Natural killer cell treated with Interleukin-12 subunit alpha and Interleukin-12 subunit beta and Interleukin-15 and Interleukin-18, amount 100 ng/mL, for 72 hours (primary cell): ENCODE data around the gene CCRL2. TPM values are rescaled to one million over a fixed set of nuclear protein-coding genes. Genes with fewer than 3 reads are reported as not detected.
"Not testable (repeated sequence)": the region's sequence is repeated elsewhere in the genome, so short reads cannot be mapped to it uniquely, and the experiment has no call there.

Experiments used
- ATAC-seq, 2 donors: fragments of 150-1000 bp; cut with Tn5 transposase in 1 of 2; sonication (Bioruptor Pico), chemical (Tn5 transposase) in 1 of 2; 2 replicates each; pipeline ENCODE4 v1.10.0; 2021
- DNase-seq: peaks from one replicate; pipeline ENCODE4 v3.0.0; 2022; ENCODE audit warnings: low spot score
- H3K27ac Mint-ChIP-seq, 2 donors: 1 replicate in 1 of 2; 2 replicates in 1 of 2; pipeline ENCODE4 v1.8.0; 2022; ENCODE audit warnings: mixed read lengths in 2 of 2, mild to moderate bottlenecking in 1 of 2, moderate library complexity in 1 of 2
- H3K27me3 Mint-ChIP-seq, 2 donors: 1 replicate in 1 of 2; 2 replicates in 1 of 2; pipeline ENCODE4 v1.8.0; 2022; ENCODE audit warnings: mixed read lengths in 2 of 2
- H3K36me3 Mint-ChIP-seq: one replicate; pipeline ENCODE4 v1.8.0; 2022; ENCODE audit warnings: mixed read lengths
- H3K4me1 Mint-ChIP-seq, 2 donors: 1 replicate in 1 of 2; 2 replicates in 1 of 2; pipeline ENCODE4 v1.8.0; 2022; ENCODE audit warnings: low read depth in 2 of 2, mixed read lengths in 2 of 2, mild to moderate bottlenecking in 1 of 2
- H3K4me3 Mint-ChIP-seq: one replicate; pipeline ENCODE4 v1.8.0; 2022; ENCODE audit warnings: mixed read lengths
- H3K9me3 Mint-ChIP-seq: 2 replicates; pipeline ENCODE4 v1.8.0; 2022; ENCODE audit warnings: mixed read lengths
- total RNA-seq, 2 donors: library from RNA; stranded (reverse); gene quantifications; one replicate each; pipeline ENCODE4 v1.2.3, GENCODE V29; 2022

Gene CCRL2
- total RNA-seq, 2 donors from 2014 or later: 4.0 to 6.2 TPM

DNA sequence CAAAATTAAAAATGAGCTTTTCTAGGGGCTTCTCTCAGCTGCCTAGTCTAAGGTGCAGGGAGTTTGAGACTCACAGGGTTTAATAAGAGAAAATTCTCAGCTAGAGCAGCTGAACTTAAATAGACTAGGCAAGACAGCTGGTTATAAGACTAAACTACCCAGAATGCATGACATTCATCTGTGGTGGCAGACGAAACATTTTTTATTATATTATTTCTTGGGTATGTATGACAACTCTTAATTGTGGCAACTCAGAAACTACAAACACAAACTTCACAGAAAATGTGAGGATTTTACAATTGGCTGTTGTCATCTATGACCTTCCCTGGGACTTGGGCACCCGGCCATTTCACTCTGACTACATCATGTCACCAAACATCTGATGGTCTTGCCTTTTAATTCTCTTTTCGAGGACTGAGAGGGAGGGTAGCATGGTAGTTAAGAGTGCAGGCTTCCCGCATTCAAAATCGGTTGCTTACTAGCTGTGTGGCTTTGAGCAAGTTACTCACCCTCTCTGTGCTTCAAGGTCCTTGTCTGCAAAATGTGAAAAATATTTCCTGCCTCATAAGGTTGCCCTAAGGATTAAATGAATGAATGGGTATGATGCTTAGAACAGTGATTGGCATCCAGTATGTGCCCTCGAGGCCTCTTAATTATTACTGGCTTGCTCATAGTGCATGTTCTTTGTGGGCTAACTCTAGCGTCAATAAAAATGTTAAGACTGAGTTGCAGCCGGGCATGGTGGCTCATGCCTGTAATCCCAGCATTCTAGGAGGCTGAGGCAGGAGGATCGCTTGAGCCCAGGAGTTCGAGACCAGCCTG is 35.3 kb upstream of the CCRL2 start:
- Mint-ChIP-seq H3K27me3 (no peaks in the 10 kb centered on the region), H3K4me3 (peak overlapping the region; percentile 83), H3K27ac (peak overlapping the region; percentile 93 to 94), H3K9me3 (no peaks in the 10 kb centered on the region), H3K4me1 (peaks cover 71 to 91% of the 10 kb centered on the region in 2 donors), H3K36me3 (peaks cover 12% of the 10 kb centered on the region)
- DNase-seq (no peak), ATAC-seq (no peak)

DNA sequence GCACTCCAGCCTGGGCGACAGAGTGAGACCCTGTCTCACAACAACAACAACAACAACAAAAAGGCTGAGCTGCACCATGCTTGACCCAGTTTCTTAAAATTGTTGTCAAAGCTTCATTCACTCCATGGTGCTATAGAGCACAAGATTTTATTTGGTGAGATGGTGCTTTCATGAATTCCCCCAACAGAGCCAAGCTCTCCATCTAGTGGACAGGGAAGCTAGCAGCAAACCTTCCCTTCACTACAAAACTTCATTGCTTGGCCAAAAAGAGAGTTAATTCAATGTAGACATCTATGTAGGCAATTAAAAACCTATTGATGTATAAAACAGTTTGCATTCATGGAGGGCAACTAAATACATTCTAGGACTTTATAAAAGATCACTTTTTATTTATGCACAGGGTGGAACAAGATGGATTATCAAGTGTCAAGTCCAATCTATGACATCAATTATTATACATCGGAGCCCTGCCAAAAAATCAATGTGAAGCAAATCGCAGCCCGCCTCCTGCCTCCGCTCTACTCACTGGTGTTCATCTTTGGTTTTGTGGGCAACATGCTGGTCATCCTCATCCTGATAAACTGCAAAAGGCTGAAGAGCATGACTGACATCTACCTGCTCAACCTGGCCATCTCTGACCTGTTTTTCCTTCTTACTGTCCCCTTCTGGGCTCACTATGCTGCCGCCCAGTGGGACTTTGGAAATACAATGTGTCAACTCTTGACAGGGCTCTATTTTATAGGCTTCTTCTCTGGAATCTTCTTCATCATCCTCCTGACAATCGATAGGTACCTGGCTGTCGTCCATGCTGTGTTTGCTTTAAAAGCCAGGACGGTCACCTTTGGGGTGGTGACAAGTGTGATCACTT is 34.3 kb upstream of the CCRL2 start:
- ATAC-seq: no peak
- H3K36me3 Mint-ChIP-seq: peaks cover 12% of the 10 kb centered on the region
- peaks cover 75 to 96% of the 10 kb centered on the region in 2 donors for H3K4me1 Mint-ChIP-seq
- no peaks in the 10 kb centered on the region for H3K9me3 Mint-ChIP-seq
- peak overlapping the region; percentile 83 for H3K4me3 Mint-ChIP-seq
- H3K27me3 Mint-ChIP-seq: no peaks in the 10 kb centered on the region
- H3K27ac Mint-ChIP-seq: peak overlapping the region; percentile 93 to 94
- DNase-seq: no peak

DNA sequence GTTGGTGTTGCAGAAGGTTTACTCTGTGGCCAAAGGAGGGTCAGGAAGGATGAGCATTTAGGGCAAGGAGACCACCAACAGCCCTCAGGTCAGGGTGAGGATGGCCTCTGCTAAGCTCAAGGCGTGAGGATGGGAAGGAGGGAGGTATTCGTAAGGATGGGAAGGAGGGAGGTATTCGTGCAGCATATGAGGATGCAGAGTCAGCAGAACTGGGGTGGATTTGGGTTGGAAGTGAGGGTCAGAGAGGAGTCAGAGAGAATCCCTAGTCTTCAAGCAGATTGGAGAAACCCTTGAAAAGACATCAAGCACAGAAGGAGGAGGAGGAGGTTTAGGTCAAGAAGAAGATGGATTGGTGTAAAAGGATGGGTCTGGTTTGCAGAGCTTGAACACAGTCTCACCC is 32.3 kb upstream of the CCRL2 start:
- peaks cover 60 to 83% of the 10 kb centered on the region in 2 donors for H3K4me1 Mint-ChIP-seq
- H3K4me3 Mint-ChIP-seq: peak overlapping the region; percentile 87
- peak overlapping the region; percentile 93 to 94 for H3K27ac Mint-ChIP-seq
- no peaks in the 10 kb centered on the region for H3K27me3 Mint-ChIP-seq
- DNase-seq: no peak
- peaks cover 18% of the 10 kb centered on the region for H3K36me3 Mint-ChIP-seq
- ATAC-seq: no peak
- no peaks in the 10 kb centered on the region for H3K9me3 Mint-ChIP-seq

DNA sequence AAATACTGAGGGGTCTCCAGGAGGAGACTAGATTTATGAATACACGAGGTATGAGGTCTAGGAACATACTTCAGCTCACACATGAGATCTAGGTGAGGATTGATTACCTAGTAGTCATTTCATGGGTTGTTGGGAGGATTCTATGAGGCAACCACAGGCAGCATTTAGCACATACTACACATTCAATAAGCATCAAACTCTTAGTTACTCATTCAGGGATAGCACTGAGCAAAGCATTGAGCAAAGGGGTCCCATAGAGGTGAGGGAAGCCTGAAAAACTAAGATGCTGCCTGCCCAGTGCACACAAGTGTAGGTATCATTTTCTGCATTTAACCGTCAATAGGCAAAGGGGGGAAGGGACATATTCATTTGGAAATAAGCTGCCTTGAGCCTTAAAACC is 31.8 kb upstream of the CCRL2 start:
- peak overlapping the region; percentile 87 for H3K4me3 Mint-ChIP-seq
- ATAC-seq (peak; percentile 84 to 90), DNase-seq (no peak)
- peaks cover 18% of the 10 kb centered on the region for H3K36me3 Mint-ChIP-seq
- H3K27ac Mint-ChIP-seq: peak overlapping the region; percentile 93 to 94
- H3K27me3 Mint-ChIP-seq: no peaks in the 10 kb centered on the region
- H3K9me3 Mint-ChIP-seq: no peaks in the 10 kb centered on the region
- peaks cover 59 to 82% of the 10 kb centered on the region in 2 donors for H3K4me1 Mint-ChIP-seq

DNA sequence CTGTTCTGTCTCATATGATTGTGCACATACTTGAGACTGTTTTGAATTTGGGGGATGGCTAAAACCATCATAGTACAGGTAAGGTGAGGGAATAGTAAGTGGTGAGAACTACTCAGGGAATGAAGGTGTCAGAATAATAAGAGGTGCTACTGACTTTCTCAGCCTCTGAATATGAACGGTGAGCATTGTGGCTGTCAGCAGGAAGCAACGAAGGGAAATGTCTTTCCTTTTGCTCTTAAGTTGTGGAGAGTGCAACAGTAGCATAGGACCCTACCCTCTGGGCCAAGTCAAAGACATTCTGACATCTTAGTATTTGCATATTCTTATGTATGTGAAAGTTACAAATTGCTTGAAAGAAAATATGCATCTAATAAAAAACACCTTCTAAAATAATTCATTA is 31.2 kb upstream of the CCRL2 start:
- Mint-ChIP-seq H3K27ac (peak overlapping the region; percentile 93 to 94), H3K4me3 (peak overlapping the region; percentile 87), H3K9me3 (no peaks in the 10 kb centered on the region), H3K36me3 (peaks cover 18% of the 10 kb centered on the region), H3K4me1 (peaks cover 62 to 82% of the 10 kb centered on the region in 2 donors), H3K27me3 (no peaks in the 10 kb centered on the region)
- ATAC-seq (peak in 1 of 2 donors; percentile 1), DNase-seq (no peak)

DNA sequence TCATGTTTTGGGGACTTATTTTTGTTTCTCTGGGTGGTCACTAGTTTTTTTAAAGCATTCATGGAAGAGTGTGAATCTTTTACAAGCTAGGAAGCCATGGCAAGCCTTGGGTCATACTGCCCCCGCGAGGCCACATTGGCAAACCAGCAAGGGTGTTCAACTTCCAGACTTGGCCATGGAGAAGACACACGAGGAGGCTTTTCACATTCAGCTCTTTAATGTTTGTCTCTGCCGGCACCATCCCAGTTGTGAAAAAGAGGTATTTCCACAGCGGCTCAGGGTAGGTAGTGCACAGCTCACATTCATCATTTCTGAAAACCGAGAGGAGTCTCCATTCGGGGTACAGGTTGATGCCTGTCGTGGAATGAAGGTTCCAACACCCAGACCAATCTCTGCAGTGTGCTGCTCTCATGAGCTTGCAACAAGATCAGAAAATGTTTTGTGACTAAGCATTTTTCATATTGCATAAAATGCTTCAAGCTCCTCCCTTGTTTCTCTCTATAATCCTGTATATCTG is 28.6 kb upstream of the CCRL2 start:
- Mint-ChIP-seq H3K4me3 (peak overlapping the region; percentile 35), H3K27ac (peak overlapping the region; percentile 27 to 34), H3K9me3 (no peaks in the 10 kb centered on the region), H3K36me3 (peaks cover 11% of the 10 kb centered on the region), H3K4me1 (peaks cover 52 to 67% of the 10 kb centered on the region in 2 donors), H3K27me3 (no peaks in the 10 kb centered on the region)
- DNase-seq (no peak), ATAC-seq (no peak)

DNA sequence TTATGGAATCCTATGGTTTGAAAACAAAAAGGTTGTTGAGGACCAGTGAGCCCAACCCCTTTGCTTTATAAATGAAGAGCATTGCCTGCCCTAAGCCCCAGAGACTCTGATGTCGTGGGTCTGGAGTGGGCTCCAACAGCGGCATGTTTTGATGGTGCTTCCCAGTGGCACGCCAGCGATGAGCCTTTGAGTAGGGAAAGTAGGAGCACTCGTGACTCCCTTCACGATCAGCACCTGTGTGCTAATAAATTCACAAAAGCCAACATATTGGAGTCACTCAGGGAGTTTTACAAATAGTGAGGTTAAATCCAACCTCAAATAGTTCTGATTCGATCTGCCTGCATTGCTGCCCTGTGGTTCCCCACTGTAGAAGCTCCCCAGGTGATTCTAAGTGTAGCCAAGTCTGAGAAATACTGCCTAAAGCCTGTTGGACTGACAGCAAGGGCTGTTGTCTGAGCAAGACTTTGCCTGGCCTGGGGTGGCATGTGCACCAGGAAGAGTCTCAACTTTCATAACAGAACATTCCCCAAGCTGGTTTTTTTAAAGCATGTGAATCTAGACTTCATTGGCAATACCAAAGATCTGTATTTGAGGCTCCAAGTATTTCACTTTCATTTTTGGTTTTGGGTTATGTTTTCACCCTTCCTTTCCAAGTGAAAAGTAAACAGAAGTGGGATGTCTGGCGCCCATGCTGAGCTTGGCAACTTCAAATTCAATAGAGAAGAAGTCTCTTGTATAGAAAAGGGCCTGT is 26.4 kb upstream of the CCRL2 start:
- ATAC-seq: peak; percentile 47 to 50
- peak overlapping the region; percentile 21 to 85 for H3K27ac Mint-ChIP-seq
- no peaks in the 10 kb centered on the region for H3K9me3 Mint-ChIP-seq
- H3K4me1 Mint-ChIP-seq: peaks cover 44 to 58% of the 10 kb centered on the region in 2 donors
- H3K4me3 Mint-ChIP-seq: peak overlapping the region; percentile 57
- DNase-seq: no peak
- no peaks in the 10 kb centered on the region for H3K27me3 Mint-ChIP-seq
- H3K36me3 Mint-ChIP-seq: peaks cover 6% of the 10 kb centered on the region

DNA sequence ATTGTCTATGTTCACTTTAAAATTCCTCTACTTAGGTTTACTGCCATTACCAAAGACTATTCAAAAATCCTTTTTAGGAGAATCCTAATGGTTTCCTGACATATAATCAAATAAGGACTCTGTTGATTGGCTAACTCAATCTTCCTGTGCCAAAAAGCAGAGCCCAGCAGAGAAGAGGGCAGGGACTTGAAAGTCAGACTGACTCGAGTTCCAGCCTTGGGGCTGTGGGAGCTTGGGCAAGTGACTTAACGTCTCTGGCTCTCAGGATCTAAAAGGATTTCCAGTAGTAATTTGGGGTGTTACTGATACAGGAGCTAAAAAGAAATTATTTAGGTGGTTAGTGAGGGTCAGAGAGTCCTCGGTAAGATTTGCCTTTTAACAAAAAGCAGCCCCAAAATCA is 25.4 kb upstream of the CCRL2 start:
- DNase-seq (no peak), ATAC-seq (no peak)
- H3K27ac Mint-ChIP-seq: no peak overlapping the region
- H3K4me1 Mint-ChIP-seq: peaks cover 43 to 54% of the 10 kb centered on the region in 2 donors
- peaks cover 0 to 3% of the 10 kb centered on the region in 2 donors for H3K27me3 Mint-ChIP-seq
- no peak overlapping the region for H3K4me3 Mint-ChIP-seq
- H3K9me3 Mint-ChIP-seq: no peaks in the 10 kb centered on the region
- peaks cover 6% of the 10 kb centered on the region for H3K36me3 Mint-ChIP-seq

DNA sequence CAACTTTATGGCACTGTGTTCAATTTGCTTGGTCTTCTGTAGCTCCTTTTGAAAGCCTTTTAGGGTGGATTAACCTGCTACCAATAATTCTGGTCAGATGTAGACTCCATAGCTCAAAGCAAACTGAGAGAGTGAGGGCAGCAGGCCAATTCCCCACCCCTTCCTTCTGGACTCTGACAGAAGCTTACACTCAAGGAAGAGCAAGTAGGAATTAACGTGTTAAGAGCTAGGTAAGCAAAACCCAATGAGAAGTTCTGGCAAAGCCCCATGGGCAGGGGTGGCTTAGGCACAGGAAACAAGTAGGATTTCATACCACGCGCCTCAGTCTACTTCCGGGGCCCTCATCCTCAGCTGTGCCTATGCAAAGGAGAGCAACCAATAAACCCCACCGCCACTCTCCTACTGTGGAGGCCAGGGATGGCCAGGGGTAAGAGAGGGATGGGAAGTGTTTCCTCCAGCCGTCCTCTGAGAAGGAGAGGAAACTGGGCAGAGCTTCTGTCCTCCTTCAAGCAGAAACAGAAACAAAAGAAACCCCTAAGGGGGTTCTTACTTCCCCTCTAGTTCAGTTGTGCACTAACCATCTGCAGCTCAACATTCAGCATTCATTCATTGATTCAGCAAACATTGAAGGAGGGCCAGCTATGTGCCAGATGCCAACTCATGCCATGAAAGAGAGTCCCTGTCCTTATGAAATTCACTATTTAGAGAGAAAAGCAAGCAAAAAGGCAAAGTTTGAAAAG is 23.7 kb upstream of the CCRL2 start:
- DNase-seq: no peak
- ATAC-seq: peak in 1 of 2 donors; percentile 48
- Mint-ChIP-seq H3K27me3 (peaks cover 0 to 3% of the 10 kb centered on the region in 2 donors), H3K27ac (no peak overlapping the region), H3K4me3 (peak overlapping the region; percentile 5), H3K36me3 (peaks cover 2% of the 10 kb centered on the region), H3K9me3 (no peaks in the 10 kb centered on the region), H3K4me1 (peaks cover 34 to 42% of the 10 kb centered on the region in 2 donors)

DNA sequence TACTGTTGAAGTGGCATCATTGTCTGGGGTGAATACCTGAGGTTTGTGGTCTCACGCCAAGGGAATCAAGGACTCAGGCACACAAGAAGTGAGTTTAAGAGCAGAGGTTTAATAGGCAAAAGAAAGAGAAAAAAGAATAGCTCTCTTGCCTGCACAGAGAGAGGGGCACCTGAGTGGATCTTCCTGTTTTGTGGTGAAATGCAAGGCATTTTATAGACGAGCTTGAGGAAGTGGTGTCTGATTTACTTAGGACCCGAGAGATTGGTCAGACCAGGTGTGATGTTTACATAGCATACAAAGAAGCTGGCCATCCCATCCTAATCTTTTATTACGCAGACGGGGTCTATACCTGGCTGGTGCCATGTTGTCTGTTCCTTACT is 23.1 kb upstream of the CCRL2 start:
- DNase-seq (no peak), ATAC-seq (no peak)
- Mint-ChIP-seq H3K36me3 (no peaks in the 10 kb centered on the region), H3K9me3 (no peaks in the 10 kb centered on the region), H3K4me3 (peak overlapping the region; percentile 5), H3K27ac (no peak overlapping the region), H3K27me3 (peaks cover 0 to 3% of the 10 kb centered on the region in 2 donors), H3K4me1 (peaks cover 33 to 39% of the 10 kb centered on the region in 2 donors)

DNA sequence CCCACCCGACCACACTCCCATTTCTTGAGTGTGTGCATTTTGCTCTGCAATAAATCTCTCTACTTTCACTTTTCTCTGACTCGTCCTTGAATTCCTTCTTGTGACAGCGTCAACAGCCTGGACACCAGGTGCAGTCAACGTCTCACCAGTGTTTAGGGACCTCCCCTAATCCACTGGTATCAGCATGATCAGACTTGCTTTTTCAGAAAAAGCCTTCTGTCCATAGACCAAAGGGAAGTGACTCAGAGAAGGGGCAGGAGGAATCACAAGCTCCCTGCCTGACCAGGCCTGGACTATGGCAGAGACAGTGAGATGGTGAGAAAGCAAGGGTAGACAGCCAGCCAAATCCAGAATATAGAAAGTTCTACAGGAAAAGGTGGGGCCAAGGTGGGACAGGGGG is 20.9 kb upstream of the CCRL2 start:
- no peak for ATAC-seq
- H3K27me3 Mint-ChIP-seq: peaks cover 0 to 3% of the 10 kb centered on the region in 2 donors

DNA sequence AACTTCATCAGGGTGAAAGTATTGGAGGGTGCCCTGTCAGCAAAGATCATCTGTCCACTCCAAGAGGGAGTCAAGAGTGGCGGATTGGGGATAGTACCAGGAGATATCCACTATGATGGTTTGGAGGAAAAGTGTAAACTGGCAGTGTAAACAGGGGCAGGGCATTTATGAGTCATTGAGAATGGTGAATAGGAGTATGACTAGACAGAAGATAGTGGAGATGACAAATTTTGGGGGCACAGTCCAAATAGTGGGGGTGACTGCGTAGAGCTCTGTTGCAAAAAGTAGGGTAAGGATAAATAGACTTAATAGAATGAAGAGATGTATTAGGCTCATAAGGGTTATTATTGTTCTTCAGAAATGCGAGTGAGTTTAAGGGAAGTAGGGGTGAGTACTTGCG is 18.2 kb upstream of the CCRL2 start:
- H3K9me3 Mint-ChIP-seq, DNase-seq, H3K27me3 Mint-ChIP-seq, H3K27ac Mint-ChIP-seq, ATAC-seq, H3K36me3 Mint-ChIP-seq, H3K4me3 Mint-ChIP-seq: not testable (repeated sequence)
- H3K4me1 Mint-ChIP-seq: peaks cover 12 to 14% of the 10 kb centered on the region in 2 donors

More for the DNA sequence above, 20.9 kb upstream of the CCRL2 start:
- H3K4me1 Mint-ChIP-seq: peaks cover 20 to 25% of the 10 kb centered on the region in 2 donors
- peak overlapping the region; percentile 15 for H3K4me3 Mint-ChIP-seq
- DNase-seq: no peak
- peak overlapping the region in 1 of 2 donors; percentile 32 for H3K27ac Mint-ChIP-seq
- H3K36me3 Mint-ChIP-seq: no peaks in the 10 kb centered on the region
- no peaks in the 10 kb centered on the region for H3K9me3 Mint-ChIP-seq
